ENCODE results near the gene SLC38A10. TPM values are rescaled to one million over a fixed set of nuclear protein-coding genes. Genes with fewer than 3 reads are reported as not detected.

The SLC38A10 gene
- total and polyA plus RNA-seq, 10 of the 15 experiments (the other 5 are each of a cell fraction or from before 2014, with no cell fraction given): 0.52 to 67.9 (median 22.1) TPM

DNA sequence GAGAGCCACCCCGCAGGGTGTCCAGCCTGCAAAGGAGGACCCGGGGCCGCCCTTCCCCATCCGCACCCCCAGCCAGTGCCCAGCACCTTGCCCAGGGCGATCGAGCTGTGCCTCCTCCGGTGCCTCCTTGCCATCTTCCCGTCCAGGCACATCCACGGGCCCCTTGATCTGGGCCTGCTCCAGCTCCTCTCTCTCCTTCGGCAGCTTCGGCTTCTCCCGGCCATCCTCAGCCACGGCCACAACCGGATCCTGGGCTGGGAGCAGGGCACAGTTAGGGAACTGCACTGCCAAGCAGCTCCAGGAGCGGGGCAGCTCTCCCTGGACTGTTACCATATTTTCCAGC, 42.1 kb downstream of the SLC38A10 start (continued):
- TF ChIP-seq SREBF1 (IDR thresholded peaks at IDR 0.05; ENCODE audit: low read length): no peak

DNA sequence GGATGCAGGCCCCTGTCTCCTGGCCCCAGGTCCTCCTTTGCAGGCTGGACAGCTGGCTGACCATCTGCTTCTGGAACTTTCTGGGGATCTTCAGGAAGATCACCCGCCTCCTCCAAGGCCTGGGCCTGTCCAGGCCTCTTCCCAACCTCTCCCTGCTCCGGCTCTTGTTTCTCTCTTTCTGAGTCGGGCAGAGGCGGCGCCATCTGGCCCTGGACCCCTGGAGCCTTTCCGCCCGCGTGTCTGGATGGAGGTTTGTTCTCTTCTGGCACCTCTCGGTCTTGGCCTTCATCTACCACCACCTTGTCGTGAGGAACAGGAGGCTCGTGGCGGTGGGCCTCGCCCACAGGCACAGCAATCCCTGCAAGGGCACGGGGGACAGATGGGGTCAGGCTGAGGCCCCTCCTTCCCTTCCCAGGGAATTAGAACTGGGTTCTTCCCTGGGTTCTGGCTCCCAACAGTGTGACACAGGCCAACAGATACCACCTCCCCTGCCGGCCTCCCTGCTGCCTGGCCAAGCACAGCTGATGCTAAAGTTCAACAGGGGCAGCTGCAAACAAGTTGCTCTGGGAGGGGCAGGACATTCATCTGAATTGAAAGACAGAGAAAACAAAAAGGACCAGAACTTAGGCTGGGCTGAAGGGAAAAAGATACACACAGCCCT, 42.7 kb downstream of the SLC38A10 start:
- 89% methylated on average over 15 of the region's 15 CpGs for WGBS (ENCODE audit: insufficient coverage, insufficient replicate concordance, low lambda C conversion rate, missing lambda C conversion rate)
- ChIA-PET SMC1A (ENCODE audit: uncharacterized antibody, unreplicated experiment) (interaction anchor here (0.7 to 1.5 kb wide), 3 partner anchors 33 to 345 kb away, joined by 3 to 12 read pairs (median 4); no protein-coding TSS in a partner anchor), POLR2A (no interaction called here), CTCF (interaction anchor here (0.6 to 3.4 kb wide), 12 partner anchors 13 to 834 kb away, joined by 3 to 44 read pairs (median 3); partner anchors contain the start of genes CEP131, NDUFAF8 and TEPSIN), RAD21 (ENCODE audit: unreplicated experiment) (interaction anchor here (1.0 to 3.0 kb wide), 3 partner anchors 69 to 351 kb away, joined by 3 to 27 read pairs (median 3); no protein-coding TSS in a partner anchor)
- TF ChIP-seq TAF1 (IDR thresholded peaks at IDR 0.05; ENCODE audit: borderline replicate concordance, low read depth, low read length) (no peak), SRF (IDR thresholded peaks at IDR 0.05; ENCODE audit: low read depth in 2 of 2, low read length in 2 of 2) (no peak), KLF5 (IDR thresholded peaks at IDR 0.05; ENCODE audit: partially characterized antibody) (no peak), CEBPB (IDR thresholded peaks at IDR 0.05; ENCODE audit: borderline replicate concordance in 1 of 2, low read depth in 2 of 2, low read length in 2 of 2) (no peak)
- BruUV-seq (replicated peaks): no TSS peak
- H4K20me1 ChIP-seq (ENCODE audit: control insufficient read depth, insufficient read depth): no peaks in the 10 kb centered on the region
- no peak overlapping the region for H3K4me3 ChIP-seq
- no peak overlapping the region for H3K27ac ChIP-seq (ENCODE audit: control insufficient read depth, insufficient read depth)
- no peaks in the 10 kb centered on the region for H3K9me3 ChIP-seq (replicated peaks; ENCODE audit: control insufficient read depth, insufficient read depth, low read length)
- in situ Hi-C loops (cut with MboI): no loop called here
- no peak overlapping the region for H2AFZ ChIP-seq (ENCODE audit: control insufficient read depth, low read depth, low read length)
- no peaks in the 10 kb centered on the region for H3K27me3 ChIP-seq (replicated peaks in 1 of 2; ENCODE audit: control insufficient read depth in 2 of 2, insufficient read depth in 2 of 2, low read length in 1 of 2)
- intact Hi-C loops (cut with micrococcal nuclease; ENCODE audit: unreplicated experiment): loop anchor here (5.0 to 10.0 kb wide), 2 partner anchors 262 to 350 kb away; partner anchors contain the start of gene ACTG1
- H3K79me2 ChIP-seq (ENCODE audit: control insufficient read depth, insufficient read depth, low read length): no peaks in the 10 kb centered on the region
- H3K4me2 ChIP-seq (ENCODE audit: control insufficient read depth, insufficient read depth): no peak overlapping the region
- H3K4me1 ChIP-seq (ENCODE audit: control insufficient read depth, insufficient read depth, low read length): no peaks in the 10 kb centered on the region
- FAIRE-seq (no peak), DNase-seq (ENCODE audit: low read depth, low spot score) (no peak), ATAC-seq (no peak)
- peaks cover 2% of the 10 kb centered on the region in 2 experiments; a peak in 3 of 4 replicates for H3K36me3 ChIP-seq (ENCODE audit: control insufficient read depth in 2 of 2, insufficient read depth in 2 of 2, low read length in 1 of 2)
- no peak overlapping the region for H3K9ac ChIP-seq (ENCODE audit: control insufficient read depth, insufficient read depth, low read length)
